HTR-8/SVneo (cell line): ENCODE data around the gene MGA.

Source experiments
- DNase-seq: peaks from one replicate; pipeline ENCODE4 v3.0.0; 2011; ENCODE audit warnings: low spot score, mixed read lengths; ENCODE audit not compliant: insufficient read length
- FAIRE-seq: peaks from 2 replicates; lab custom pipeline; 2011; peaks lifted over from hg19 to GRCh38; lab: Jason Lieb, UNC

The MGA gene

DNA sequence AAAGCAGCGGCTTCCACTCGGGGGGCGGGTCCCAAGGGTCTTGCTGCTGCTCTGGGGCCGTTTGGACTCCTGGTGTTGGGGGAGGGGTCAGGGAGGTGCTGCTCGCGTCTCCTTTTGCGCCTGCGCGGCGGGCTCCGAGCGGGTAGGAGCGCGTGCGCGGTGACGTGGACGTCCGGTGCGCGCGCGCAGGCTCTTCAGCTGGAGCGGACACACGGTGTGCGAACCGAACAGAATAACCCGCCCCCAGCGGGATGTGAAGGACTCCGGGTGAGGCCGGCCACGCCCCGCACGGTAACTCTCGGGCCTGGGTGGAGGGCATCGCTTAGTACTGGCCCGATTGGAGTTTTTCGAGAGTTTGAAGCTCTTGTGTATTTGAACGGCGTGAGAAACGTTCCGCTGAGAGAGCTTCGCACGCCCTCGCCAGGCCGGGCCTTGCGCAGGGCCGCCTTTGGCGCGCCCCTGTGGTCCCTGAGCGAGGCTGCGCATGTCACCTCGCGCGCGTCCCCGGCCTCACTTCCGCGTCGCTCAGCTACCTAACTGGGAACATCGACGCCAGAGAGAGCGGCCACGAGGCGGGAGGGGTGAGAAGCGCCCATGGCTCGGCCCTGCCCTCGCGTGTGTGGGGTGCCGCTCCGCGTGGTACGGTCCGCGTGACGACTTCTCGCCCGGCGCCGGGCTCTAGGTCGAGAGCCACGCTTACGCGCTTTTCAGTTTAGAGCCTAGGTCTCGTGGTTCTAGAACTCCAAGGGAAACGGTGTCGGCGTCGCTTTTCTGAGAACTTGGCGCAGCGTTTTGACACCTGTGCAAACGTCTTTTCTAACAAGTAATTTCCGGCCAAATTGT lies at the start of gene MGA:
TSS of gene MGA (plus strand) at position 171 of the 843 bp plus-strand sequence.
- FAIRE-seq, result no peak
- peak; percentile 54 for DNase-seq

DNA sequence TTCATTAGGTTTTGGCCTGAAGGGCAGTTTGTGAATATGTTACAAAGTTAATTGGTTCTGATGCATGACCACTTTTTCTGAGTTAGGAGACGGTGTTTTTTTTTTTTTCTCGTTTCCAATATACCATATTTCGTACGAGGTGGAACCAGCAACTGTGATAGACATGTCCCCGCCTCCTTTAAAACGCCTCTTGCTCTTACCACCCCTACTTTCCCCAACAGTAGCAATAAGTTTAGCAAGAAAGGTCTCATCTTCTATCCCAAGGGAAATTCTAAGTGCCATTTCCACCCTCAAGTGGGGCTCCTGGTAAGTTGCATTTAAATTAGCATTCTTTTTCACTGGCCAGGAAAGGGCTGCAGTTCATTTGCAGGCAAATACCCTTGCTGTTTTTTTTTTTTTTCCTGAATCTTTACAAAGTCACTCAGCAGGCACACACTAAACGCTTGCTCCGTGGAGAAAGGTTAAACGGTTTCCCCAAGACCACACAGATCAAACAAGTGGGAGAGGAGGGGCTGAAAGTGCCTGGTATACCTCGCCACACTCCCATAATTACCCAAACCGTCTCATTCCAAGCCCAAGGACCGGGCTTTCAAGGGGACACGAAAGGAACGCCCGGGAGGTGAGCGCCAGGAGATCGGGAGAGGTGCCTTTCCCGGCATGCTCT lies 39.5 kb upstream of the MGA start:
- DNase-seq, result no peak
- FAIRE-seq, result no peak

DNA sequence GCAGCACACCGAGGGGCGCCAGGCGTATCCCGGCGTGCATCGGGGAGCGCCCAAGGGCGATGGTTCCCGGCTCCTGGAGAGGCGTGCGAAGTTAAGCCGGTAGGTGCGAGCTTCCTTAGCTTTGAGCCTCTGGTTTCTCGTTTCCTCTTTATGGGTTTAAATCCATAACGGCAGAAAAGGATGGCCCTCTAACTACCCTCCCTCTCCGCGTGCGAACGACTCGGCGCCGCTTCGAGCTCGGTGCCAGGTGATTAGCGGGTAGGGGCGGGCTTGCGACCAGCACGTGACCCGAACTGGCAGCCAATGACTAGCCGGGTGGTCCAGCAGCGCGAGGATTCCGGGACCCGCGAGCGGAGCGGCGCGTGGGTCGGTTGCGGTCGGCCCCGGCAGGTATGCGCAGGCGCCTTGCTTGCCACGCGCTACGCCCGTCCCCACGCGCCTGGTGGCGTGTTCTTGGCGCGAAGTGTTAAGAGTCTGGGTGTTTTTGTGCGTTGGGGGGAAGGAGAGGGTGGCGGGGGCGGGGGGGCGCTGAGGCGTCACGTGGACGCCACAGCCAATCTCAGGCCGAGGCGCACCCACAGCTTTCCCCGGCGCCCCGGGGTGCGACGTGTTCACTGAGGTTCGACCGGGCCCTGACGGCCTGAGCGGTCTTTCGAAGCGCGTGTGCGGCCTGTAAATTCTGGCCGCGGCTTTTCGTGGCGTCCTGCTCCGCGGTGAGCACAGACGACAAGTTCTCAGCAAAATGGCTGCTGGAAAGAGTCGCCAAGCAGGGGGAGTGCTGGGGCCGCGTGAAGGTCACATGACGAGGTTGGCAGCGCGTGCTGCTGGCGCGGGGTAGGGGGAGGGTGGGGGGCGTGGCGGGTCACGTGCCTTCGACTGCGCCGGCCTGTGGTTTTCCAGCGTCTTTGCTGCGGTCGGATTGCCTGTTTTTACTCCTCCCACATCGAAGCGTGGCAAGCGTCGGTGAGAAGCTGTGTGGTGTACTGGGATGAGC lies 38.7 kb upstream of the MGA start:
- DNase-seq (peak; percentile 83), FAIRE-seq (peak; percentile 87)

DNA sequence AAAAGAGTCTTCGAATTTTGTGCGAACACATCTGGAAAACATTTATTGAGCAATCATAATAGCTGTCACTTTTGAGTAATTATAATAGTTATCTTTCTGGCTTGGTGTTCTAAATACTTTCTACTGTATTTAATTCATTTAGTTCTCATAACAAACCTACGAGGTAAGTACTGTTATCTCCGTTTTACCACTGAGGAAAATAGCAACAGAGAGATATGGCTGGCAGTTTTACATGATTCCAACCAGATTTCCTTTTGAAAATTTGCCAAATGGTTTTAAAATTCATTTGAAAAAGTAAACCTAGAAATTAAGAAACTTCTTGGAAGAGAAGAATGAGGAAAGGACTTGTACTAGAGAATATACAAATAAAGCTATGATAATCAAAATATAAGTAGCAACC lies 37.3 kb upstream of the MGA start:
- no peak for FAIRE-seq
- DNase-seq, result no peak

DNA sequence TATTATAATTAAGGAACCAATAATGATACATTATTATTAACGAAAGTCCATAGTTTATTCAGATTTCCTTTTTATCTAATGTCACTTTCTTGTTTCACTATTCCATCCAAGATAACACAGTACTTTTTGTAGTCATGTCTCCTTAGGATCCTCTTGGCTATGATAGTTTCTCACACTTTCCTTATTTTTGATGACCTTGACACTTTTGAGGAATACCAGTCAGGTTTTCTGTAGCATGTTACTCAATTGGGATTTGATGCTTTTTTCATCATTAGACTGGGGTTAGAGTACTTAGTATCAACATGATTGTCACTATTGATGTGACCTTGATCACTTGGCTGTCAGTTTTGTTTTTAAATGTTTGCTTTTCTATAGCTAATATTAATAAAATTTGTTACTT lies 33.0 kb upstream of the MGA start:
- FAIRE-seq, result no peak
- DNase-seq, result no peak

DNA sequence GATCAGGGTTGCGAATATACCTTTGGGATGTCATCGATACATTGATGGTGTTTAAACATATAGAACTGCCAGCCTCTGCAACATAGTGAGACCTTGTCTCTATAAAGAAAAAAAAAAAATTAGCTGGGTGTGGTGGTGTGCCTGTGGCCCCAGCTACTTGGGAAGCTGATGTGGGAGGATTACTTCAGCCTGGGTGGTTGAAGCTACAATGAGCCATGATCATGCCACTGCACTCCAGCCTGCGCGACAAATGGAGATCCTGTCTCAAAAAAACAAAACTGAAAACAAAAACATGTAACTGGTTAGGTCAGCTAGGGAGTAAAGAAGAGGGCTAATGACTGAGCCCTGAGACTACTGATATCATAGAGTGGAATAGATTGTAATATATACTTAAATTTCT lies 30.7 kb upstream of the MGA start:
- no peak for FAIRE-seq
- DNase-seq, result no peak

DNA sequence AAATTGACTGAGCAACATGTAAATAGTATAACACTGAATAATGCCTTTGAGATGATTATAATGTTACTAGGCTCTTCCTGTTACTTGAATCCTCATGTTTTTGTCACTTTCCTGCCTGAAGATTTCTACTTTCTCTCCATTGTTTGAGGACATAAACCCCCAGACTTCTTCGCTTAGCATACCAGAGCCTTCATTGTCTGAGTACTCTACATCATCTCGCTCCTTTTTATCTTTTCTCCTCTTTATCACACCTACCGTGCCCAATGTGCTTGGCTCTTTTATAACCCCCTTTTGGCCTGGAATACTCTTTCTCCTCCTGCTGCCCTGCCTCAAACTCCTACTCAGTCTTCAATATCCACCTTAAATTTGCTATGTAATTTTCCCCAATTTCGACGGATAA lies 30.3 kb upstream of the MGA start:
- FAIRE-seq (no peak), DNase-seq (no peak)

DNA sequence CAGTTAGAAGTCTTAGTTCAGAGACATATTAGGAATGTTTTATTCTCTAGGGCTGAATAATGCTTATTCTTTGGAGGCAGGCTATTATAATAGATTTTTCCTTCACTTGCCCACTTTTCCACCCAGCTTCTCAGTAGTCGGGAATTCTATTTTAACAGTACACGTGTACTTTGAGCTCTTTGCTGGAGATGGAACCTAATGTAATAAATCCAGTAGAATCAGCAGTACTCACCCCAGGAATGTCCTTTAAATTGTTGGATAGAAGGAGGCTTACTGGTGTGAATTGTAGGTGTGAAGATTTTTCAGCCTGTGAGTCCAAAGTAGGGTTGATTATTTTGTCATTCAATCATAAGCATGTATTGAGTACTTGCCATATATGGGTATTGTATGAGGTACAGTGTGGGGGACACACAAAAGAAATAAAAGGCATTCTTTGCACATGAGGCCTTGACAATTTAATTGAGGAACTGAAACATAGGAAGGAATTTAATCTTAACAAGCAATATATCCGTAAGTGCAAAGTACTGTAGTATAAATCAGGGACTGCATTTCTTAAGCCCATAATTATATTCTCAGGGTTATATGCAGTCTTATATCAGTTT lies 29.5 kb upstream of the MGA start:
- DNase-seq (no peak), FAIRE-seq (no peak)

DNA sequence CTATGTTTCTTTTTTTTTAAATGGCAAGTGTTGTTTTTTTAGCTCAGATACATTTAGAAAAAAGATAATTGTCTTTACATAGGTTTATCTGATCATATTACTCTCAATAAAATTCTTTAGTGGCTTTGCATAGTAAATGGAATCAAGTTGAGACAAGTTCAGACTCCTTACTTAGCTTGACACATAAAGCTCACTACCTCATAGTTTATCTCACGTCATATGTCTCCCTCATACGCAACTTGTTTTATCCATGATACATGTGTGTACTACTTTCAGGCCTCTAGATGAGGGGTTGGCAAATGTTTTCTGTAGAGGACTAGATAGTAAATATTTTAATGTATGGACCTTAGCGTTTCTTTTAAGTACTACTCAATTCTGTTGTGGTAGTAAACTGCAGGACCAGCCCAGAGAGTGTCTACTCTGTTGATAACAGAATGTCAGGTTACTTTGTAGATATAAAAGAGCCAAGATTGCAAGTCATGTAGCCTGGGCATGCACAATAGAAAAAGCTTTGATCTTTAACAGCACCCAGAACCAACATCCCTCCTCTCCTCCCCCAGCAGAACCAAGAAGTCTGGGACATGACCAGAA lies 28.2 kb upstream of the MGA start:
- FAIRE-seq (no peak), DNase-seq (no peak)

DNA sequence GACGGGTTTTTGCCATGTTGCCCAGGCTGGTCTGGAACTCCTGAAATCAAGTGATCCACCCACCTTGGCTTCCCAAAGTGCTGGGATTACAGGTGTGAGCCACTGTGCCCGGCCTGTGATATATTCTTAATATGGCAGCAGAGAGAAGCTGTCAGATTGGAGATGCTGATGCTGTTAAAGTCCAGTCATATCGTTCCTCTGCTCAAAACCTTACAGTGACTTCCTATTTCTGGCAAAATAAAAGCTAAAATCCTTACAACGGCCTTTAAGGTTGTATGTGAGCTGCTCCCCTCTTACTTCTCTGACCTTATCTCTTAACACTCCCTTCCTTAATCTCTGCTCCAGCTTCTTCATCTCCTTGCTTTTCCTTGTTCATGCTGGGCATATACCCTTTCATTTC lies 26.6 kb upstream of the MGA start:
- no peak for DNase-seq
- no peak for FAIRE-seq

DNA sequence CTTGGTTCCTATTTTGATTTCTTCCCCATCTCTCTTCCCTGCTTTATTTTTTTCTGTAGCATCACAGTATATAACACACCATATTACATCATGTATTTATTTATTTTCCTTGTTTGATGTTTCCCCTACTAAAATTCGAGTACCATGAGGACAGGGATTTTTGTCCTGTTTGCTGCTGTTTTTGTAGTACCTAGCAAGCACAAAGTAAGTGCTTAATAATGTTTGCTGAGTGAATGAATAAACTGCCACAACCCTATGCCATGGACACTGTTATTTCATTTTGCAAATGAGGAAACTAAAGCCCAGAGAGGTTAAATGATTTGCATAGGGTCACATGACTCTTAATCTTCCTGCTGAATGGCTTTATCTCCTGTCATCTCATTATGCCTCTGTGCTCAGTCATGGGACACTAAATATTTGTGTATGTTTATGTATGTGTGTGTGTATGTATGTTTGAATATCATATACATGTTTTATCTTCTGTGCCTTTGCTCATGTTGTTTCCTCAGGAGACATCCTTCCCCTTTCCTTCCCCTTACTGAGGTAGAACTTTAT lies 26.1 kb upstream of the MGA start:
- no peak for FAIRE-seq
- no peak for DNase-seq

DNA sequence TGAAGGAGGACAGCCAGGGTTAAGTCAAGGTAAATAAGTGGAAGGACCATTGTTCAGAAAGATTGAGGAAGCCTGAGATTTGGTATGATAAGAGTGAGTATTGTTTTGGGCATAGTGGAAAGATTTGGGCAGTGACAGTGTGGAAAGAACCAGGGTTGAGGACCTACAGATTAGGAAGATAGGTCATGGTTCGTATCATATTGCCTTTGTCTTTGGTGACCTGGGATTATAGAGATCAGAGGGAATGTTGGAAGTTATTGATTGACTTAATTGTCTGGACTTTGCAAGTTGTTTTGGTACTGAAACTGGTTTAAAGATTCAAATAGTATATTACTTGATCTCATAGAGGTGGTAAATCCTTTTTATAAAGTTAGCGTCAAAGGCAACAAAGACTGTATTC lies 23.1 kb upstream of the MGA start:
- DNase-seq, result no peak
- no peak for FAIRE-seq

DNA sequence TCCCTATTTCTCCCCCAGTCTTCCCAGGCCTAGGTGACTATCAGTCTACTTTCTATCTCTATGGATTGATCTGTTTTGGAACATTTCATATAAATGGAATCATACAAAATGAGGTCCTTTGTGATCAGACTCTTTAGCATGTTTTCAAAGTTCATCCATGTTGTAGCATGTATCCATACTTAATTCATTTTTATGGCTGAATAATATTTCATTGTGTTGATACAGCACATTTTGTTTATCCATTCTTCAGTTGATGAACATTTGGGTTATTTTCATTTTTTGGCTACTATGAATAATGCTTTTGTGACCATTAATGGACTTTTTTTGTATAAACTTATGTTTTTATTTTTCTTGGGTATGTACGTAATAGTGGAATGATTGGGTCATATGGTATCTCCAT lies 19.2 kb upstream of the MGA start:
- FAIRE-seq, result no peak
- DNase-seq, result no peak

DNA sequence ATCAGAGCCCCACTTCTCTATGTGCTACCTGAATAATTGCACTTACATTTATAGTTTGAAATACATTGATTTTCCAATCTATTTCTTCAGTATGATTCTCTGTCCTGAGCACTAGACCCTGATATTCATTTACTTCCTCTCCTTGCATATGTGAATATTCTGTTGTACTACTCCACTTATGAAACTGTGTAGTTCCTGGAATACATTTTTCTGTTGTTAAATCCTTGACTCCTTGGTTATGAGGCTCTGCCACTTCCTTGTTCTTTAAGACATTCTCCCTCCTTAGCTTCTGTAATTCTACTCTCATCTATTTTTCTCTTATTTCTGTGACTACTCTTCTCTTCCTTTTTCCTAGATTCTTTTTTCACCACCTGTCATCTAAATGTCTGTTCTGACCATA lies 12.9 kb upstream of the MGA start:
- DNase-seq (no peak), FAIRE-seq (no peak)

DNA sequence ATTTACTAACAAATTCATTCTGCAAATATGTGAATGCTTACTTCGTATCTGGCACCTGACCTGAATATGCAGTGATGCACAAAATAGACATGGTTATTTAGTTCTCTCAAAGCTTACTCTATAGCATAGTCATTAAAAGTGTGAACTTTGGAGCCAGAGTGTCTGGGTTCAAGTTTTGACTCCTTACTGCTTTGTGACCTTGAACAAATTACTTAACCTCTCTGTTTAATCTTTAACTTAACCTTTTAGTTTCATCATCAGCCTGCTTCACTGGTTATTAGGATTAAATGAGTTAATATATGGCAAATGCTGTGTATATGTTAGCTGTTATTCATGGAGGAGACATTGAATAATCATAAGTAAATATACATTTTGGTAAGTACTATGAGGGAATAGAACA lies 12.1 kb upstream of the MGA start:
- FAIRE-seq (no peak), DNase-seq (no peak)

DNA sequence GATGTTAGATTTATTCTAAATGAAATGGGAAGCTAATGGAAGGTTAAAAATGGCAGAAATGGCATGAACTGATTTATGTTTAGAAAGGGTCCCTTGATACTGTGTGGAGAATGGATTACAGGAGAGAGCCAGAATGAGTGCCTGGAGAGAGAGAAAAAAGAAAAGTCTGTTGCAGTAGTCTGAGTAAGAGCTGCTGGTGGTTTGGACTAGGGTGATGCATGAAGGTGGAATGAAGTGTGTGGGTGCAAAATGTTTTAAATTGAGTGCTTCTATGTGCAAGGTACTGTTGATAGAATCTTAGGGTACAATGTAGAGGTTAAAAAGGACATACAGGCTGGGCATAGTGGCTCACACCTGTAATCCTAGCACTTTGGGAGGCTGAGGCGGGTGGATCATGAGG lies 11.4 kb upstream of the MGA start:
- no peak for DNase-seq
- no peak for FAIRE-seq

DNA sequence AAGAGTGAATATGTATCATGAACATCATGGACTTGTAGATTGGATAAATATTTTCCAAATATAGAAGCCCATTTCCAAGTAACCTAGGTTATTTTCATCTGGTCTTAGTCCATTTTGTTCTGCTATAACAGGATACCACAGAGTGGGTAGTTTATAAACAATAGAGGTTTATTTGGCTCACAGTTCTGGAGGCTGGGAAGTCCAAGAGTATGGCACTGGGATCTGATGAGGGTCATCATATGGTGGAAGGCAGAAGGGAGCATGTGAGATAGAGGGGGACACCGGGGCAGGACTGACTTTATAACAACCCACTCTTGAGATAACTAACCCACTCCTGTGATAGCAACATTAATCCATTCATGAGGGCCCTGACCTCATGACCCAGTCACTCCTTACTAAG lies 9.4 kb upstream of the MGA start:
- DNase-seq (no peak), FAIRE-seq (no peak)

DNA sequence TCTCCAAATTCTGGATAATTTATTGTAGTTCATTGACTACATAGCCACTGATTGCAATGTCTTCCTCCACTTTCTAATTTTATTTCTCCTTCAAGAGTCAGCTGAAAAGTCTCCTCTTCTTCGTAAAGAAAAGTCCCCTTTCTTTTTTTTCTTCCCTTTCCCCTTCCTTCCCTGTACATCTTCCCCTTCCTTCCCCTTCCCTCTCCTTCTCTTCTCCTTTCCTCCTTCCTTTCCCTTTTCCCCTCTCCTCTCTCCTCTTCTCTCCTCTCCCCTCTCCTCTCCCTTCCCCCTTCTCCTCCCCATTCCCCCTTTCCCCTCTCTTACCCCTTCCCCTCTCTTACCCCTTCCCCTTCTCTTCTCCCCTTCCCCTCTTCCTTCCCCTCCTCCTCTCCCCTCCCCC lies 8.8 kb upstream of the MGA start:
- DNase-seq, result no peak
- FAIRE-seq, result no peak

DNA sequence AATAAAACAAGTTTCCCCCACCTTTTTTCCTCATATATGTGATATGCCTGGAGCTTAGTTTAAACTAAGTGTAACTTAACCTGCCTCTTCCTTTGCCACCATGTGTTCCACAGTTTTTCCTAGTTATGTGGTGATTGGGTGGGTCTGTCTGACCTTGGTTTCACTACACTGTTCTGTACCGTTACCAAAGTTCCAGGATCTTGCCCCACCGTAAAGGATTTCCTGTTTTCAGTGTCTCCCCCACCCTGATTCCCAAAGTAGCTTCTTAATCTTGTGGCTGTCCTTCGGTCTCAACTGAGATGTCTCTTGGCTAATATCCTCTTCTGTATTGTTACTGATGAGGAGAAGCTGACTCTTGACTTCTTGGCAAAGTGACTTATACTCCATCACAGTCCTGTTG lies 6.4 kb upstream of the MGA start:
- FAIRE-seq (no peak), DNase-seq (no peak)

DNA sequence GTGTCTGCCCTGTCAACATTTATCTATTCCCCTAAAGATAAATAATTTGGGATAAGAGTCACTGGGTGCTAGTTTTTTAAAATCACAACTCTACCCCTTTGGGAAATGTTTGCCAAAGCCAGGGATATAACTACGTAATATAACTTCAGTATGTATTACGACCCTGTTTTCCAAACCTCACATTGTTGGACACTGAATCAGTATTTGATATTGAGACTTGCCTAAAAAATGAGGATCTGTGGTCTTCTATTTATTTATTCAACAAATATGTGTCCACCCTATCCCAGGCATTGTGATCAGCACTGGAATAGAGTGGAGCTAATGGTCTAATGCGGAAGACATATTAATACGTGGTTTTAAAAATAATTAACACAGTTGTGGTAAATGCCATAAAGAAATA lies 4.5 kb upstream of the MGA start:
- DNase-seq, result no peak
- no peak for FAIRE-seq
